RWPE2 (cell line): ENCODE measurements around the gene ADAD2.

Experiments used
- ATAC-seq: fragments of 200-7000 bp; cut with Tn5 transposase; 3 replicates; pipeline ENCODE4 v1.9.1; 2021; ENCODE audit warnings: low read depth
- DNase-seq: peaks from one replicate; pipeline ENCODE4 v3.0.0-alpha.2; 2020; ENCODE audit warnings: low spot score
- H3K27ac ChIP-seq: fragments of 450-650 bp; 2 replicates; pipeline ENCODE4 v1.5.1; 2017; ENCODE audit warnings: mild to moderate bottlenecking; ENCODE audit not compliant: poor library complexity, severe bottlenecking
- H3K27me3 ChIP-seq: fragments of 250-450 bp; sonication (Bioruptor Pico); 2 replicates; pipeline ENCODE4 v1.5.1; 2021; ENCODE audit warnings: mild to moderate bottlenecking, moderate library complexity; ENCODE audit not compliant: insufficient read depth, poor library complexity, severe bottlenecking
- H3K36me3 ChIP-seq: fragments of 250-450 bp; sonication (Bioruptor Pico); 2 replicates; pipeline ENCODE4 v1.5.1; 2020; ENCODE audit warnings: low read depth, mild to moderate bottlenecking, moderate library complexity
- H3K4me1 ChIP-seq: fragments of 250-450 bp; sonication (Bioruptor Pico); 2 replicates; pipeline ENCODE4 v1.5.1; 2021; ENCODE audit warnings: mild to moderate bottlenecking, moderate library complexity; ENCODE audit not compliant: insufficient read depth, poor library complexity, severe bottlenecking
- H3K4me3 ChIP-seq: fragments of 250-450 bp; sonication (Bioruptor Pico); 2 replicates; pipeline ENCODE4 v1.5.1; 2021; ENCODE audit warnings: mild to moderate bottlenecking, moderate library complexity; ENCODE audit not compliant: severe bottlenecking
- H3K9me3 ChIP-seq: fragments of 250-450 bp; sonication (Bioruptor Pico); 2 replicates; pipeline ENCODE4 v1.5.1; 2021; ENCODE audit warnings: mild to moderate bottlenecking, moderate library complexity; ENCODE audit not compliant: severe bottlenecking
- TF ChIP-seq, protein P1 (sequence below): fragments of 450-650 bp; IDR thresholded peaks from one replicate; pipeline ENCODE4 v1.5.1; 2017; ENCODE audit warnings: mild to moderate bottlenecking, moderate library complexity; ENCODE audit not compliant: poor library complexity, severe bottlenecking

The ADAD2 gene

DNA sequence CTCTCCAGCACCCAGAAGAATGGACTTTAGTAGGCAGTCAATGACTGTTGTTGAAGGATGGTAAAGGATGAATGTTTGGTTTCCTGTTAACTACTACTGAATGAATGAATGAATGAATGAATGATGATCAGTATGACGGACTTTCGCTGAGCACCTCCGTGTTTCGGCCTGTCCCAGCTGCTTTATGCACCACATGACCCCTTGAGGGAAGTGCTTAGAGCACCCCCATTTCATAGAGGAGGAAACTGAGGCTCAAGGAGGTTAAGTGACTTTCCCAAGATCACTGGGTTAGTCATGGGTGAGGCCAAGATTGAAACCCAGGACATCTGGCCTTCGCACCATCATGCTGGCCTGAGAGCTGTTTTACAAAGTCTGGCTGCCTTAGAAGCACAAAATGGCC, 42.0 kb downstream of the ADAD2 start:
- H3K4me1 ChIP-seq, result no peaks in the 10 kb centered on the region
- TF ChIP-seq, protein P1, sequence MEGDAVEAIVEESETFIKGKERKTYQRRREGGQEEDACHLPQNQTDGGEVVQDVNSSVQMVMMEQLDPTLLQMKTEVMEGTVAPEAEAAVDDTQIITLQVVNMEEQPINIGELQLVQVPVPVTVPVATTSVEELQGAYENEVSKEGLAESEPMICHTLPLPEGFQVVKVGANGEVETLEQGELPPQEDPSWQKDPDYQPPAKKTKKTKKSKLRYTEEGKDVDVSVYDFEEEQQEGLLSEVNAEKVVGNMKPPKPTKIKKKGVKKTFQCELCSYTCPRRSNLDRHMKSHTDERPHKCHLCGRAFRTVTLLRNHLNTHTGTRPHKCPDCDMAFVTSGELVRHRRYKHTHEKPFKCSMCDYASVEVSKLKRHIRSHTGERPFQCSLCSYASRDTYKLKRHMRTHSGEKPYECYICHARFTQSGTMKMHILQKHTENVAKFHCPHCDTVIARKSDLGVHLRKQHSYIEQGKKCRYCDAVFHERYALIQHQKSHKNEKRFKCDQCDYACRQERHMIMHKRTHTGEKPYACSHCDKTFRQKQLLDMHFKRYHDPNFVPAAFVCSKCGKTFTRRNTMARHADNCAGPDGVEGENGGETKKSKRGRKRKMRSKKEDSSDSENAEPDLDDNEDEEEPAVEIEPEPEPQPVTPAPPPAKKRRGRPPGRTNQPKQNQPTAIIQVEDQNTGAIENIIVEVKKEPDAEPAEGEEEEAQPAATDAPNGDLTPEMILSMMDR, result no peak
- no peaks in the 10 kb centered on the region for H3K36me3 ChIP-seq
- H3K27me3 ChIP-seq, result no peaks in the 10 kb centered on the region
- no peak overlapping the region for H3K4me3 ChIP-seq
- ATAC-seq (no peak), DNase-seq (no peak)
- no peak overlapping the region for H3K27ac ChIP-seq
- no peaks in the 10 kb centered on the region for H3K9me3 ChIP-seq

DNA sequence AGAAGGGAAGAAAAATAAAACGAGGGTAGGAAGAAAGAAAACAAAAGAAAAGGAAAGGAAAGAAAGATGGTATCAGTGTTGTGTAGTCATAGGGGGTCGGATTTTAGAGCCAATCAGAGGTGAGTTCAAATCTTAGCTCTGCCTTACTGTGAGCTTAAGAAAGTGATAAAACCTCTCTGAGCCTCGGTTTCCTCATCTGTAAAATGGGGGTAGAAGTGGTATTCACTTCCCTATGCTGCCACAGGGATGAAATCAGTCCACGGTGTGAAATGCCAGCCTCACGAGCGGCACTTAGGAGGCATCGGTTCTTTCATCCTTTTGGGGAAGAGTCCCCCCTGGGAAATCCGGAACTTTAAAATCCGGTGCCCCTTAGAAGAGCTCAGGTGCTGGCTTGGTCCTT, 42.8 kb downstream of the ADAD2 start:
- H3K4me3 ChIP-seq, result no peak overlapping the region
- TF ChIP-seq, protein P1, result no peak
- ATAC-seq, result no peak
- H3K27me3 ChIP-seq, result peaks cover 1% of the 10 kb centered on the region
- H3K4me1 ChIP-seq, result no peaks in the 10 kb centered on the region
- H3K27ac ChIP-seq, result no peak overlapping the region
- DNase-seq, result no peak
- H3K36me3 ChIP-seq, result no peaks in the 10 kb centered on the region
- H3K9me3 ChIP-seq, result no peaks in the 10 kb centered on the region

DNA sequence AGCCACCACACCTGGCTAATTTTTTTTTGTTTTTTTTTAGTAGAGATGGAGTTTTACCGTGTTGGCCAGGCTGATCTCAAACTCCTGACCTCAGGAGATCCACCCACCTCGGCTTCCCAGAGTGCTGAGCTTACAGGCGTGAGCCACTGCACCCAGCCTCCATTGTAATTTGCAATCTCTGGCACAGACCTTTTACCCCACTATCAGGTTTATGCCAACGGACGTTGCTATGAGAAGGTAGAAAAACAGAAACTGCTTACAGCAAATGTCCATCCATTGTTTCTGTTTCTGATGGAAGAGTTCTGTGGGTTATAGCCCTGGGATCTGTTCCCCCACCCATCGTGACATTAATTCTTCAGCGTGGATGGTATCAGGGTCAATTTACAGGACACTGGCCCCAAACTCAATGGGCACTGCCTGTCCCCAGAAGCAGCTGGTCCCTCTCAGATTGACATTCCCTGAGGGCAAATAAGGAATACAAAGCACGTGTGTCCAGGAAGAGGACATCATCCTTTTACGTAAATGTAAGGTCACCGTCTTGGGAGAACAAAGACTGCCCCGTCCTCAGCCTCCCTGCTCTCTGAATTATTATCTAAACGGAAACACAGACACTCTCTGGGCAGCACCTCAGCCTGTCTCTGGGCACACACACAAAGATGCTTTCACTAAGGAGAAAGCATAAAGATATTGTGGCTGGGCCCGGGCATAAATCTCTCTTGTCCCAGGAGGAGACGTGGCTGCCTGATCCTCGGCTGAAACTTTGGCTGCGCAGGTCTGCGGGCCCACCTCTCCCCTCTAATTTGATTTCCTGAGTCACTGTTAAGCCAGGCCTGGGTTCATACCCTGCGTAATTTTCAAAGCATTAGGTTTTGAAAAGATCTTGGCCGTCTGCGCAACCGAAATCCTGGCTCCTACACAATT, 43.6 kb downstream of the ADAD2 start:
- Histone ChIP-seq H3K4me1 (no peaks in the 10 kb centered on the region), H3K27me3 (peaks cover 8% of the 10 kb centered on the region), H3K4me3 (no peak overlapping the region), H3K9me3 (no peaks in the 10 kb centered on the region), H3K27ac (no peak overlapping the region), H3K36me3 (no peaks in the 10 kb centered on the region)
- TF ChIP-seq, protein P1, result no peak
- DNase-seq, result no peak
- ATAC-seq, result no peak

DNA sequence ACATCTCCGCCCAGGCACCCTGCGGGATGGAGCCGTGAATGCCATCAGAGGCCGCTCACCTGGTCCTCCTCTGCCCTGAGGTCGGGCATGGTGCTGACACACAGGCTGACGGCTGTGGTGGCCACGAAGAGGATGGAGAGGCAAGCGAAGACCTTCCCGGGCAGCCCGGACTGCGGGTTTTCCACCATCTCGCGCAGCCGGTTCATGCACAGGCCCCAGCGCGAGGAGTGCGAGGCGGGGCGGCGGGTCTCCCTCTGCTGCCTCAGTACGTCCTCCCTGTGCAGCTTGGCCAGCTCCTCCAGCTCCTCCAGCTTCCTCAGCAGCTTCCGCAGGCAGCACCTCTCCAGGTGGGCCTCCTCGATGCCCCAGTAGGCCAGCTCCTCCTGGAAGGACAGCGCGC, 45.7 kb downstream of the ADAD2 start:
- H3K4me3 ChIP-seq, result no peak overlapping the region
- peak; percentile 17; the same call in 1 of the 3 replicates for ATAC-seq
- TF ChIP-seq, protein P1, result no peak
- no peak for DNase-seq
- no peaks in the 10 kb centered on the region for H3K4me1 ChIP-seq
- no peaks in the 10 kb centered on the region for H3K9me3 ChIP-seq
- H3K36me3 ChIP-seq, result no peaks in the 10 kb centered on the region
- H3K27me3 ChIP-seq, result peaks cover 10% of the 10 kb centered on the region
- no peak overlapping the region for H3K27ac ChIP-seq
